HCT116 (cell line): ENCODE data around the gene ANO8. TPM values are rescaled to one million over a fixed set of nuclear protein-coding genes. Genes with fewer than 3 reads are reported as not detected.
A peak's percentile ranks its signal among the peaks of the same experiment; 100 is the strongest.

ENCODE experiments used
- ATAC-seq: fragments of 200-7000 bp; cut with Tn5 transposase; 2 replicates; pipeline ENCODE4 v1.9.1; 2020; ENCODE audit warnings: mild to moderate bottlenecking, moderate library complexity
- BruUV-seq: library from RNA; stranded (reverse); fragments of 400-500 nt; replicated peaks from 2 replicates; lab custom pipeline; 2021; lab: Mats Ljungman, UMichigan
- CTCF ChIA-PET: fragments of 300-600 bp; sonication (Branson Sonifier 250); formaldehyde crosslinking; loops from one replicate; lab custom pipeline; 2021; ENCODE audit warnings: antibody characterized with exemption; lab: Charles Lee
- POLR2A ChIA-PET: fragments of 300-600, 350-600 bp; sonication (Branson Sonifier 250); formaldehyde crosslinking; loops from one replicate; lab custom pipeline; 2021; ENCODE audit warnings: antibody characterized with exemption; lab: Charles Lee
- RAD21 ChIA-PET, 2 experiments: fragments of 300-600 bp; sonication (Branson Sonifier 250); formaldehyde crosslinking; loops; one replicate each; lab custom pipeline; 2023; ENCODE audit warnings: low total read pairs in 2 of 2; ENCODE audit not compliant: uncharacterized antibody in 2 of 2, unreplicated experiment in 2 of 2, low non-redundant PET in 1 of 2; lab: Charles Lee
- DNase-seq: peaks from one replicate; pipeline ENCODE4 v3.0.0-alpha.2; 2010; ENCODE audit warnings: low read depth, low spot score
- H2AFZ ChIP-seq: fragments of 200-600 bp; shearing (Covaris generic), sonication (generic); 2 replicates; pipeline ENCODE4 v1.6.1; 2017; ENCODE audit warnings: low read depth, mixed run types, mixed read lengths, antibody characterized with exemption, low read length; ENCODE audit not compliant: poor library complexity, severe bottlenecking
- H3K27ac ChIP-seq: 2 replicates; pipeline ENCODE4 v1.5.1; 2012; ENCODE audit warnings: low read depth, low read length
- H3K27me3 ChIP-seq: fragments of 200-600 bp; sonication (generic); 2 replicates; pipeline ENCODE4 v1.6.1; 2016; ENCODE audit warnings: mixed run types, low read length, mixed read lengths; ENCODE audit not compliant: insufficient read depth
- H3K36me3 ChIP-seq, 2 experiments: fragments of 200-500 bp in 1 of 2; fragments of 200-600 bp in 1 of 2; sonication (Bioruptor generic) in 1 of 2; sonication (generic) in 1 of 2; 2 replicates each; pipeline versions ENCODE4 v1.5.1 to v1.6.1; 2014 to 2016; ENCODE audit warnings: low read length in 2 of 2, inconsistent platforms in 1 of 2, mixed read lengths in 1 of 2, mixed run types in 1 of 2; ENCODE audit not compliant: insufficient read depth in 2 of 2, control insufficient read depth in 1 of 2
- H3K4me1 ChIP-seq, 2 experiments: fragments of 200-600 bp in 1 of 2; sonication (generic) in 1 of 2; 2 replicates each; pipeline versions ENCODE4 v1.5.1 to v1.6.1; 2012 to 2017; ENCODE audit warnings: low read length in 2 of 2, inconsistent platforms in 1 of 2, mild to moderate bottlenecking in 1 of 2, mixed read lengths in 1 of 2, mixed run types in 1 of 2, moderate library complexity in 1 of 2; ENCODE audit not compliant: insufficient read depth in 2 of 2, control insufficient read depth in 1 of 2
- H3K4me2 ChIP-seq: fragments of 200-600 bp; sonication (generic); 2 replicates; pipeline ENCODE4 v1.6.1; 2017; ENCODE audit warnings: mixed run types, low read length, mixed read lengths
- H3K4me3 ChIP-seq, 2 experiments: fragments of 200-600 bp in 1 of 2; sonication (generic) in 1 of 2; replicated peaks in 1 of 2; 2 replicates each; pipeline ENCODE4 v1.5.1; 2011 to 2016; ENCODE audit warnings: low read length in 2 of 2, control low read depth in 1 of 2, low read depth in 1 of 2, mild to moderate bottlenecking in 1 of 2, mixed read lengths in 1 of 2, mixed run types in 1 of 2
- H3K79me2 ChIP-seq: fragments of 200-600 bp; sonication (generic); 2 replicates; pipeline ENCODE4 v1.6.1; 2017; ENCODE audit warnings: mild to moderate bottlenecking, mixed run types, low read length, moderate library complexity, mixed read lengths; ENCODE audit not compliant: insufficient read depth
- H3K9ac ChIP-seq: fragments of 200-600 bp; sonication (generic); 2 replicates; pipeline ENCODE4 v1.6.1; 2016; ENCODE audit warnings: low read length, mixed read lengths
- H3K9me2 ChIP-seq: fragments of 200-600 bp; sonication (generic), shearing (Covaris generic); 2 replicates; pipeline ENCODE4 v1.6.1; 2017; ENCODE audit warnings: mixed run types, mild to moderate bottlenecking, moderate library complexity; ENCODE audit not compliant: insufficient read depth
- H3K9me3 ChIP-seq, 2 experiments: fragments of 200-500 bp in 1 of 2; fragments of 200-600 bp in 1 of 2; sonication (Bioruptor generic) in 1 of 2; sonication (generic) in 1 of 2; 2 replicates each; pipeline ENCODE4 v1.6.1; 2014 to 2017; ENCODE audit warnings: low read length in 2 of 2, mixed read lengths in 2 of 2, inconsistent platforms in 1 of 2, low read depth in 1 of 2, mild to moderate bottlenecking in 1 of 2, mixed run types in 1 of 2, moderate library complexity in 1 of 2; ENCODE audit not compliant: control insufficient read depth in 1 of 2, insufficient read depth in 1 of 2
- H4K20me1 ChIP-seq: fragments of 200-600 bp; sonication (generic), shearing (Covaris generic); 2 replicates; pipeline ENCODE4 v1.6.1; 2017; ENCODE audit warnings: mixed run types, mild to moderate bottlenecking, moderate library complexity; ENCODE audit not compliant: insufficient read depth
- ATF3 ChIP-seq: IDR thresholded peaks from 2 replicates; pipeline ENCODE4 v1.6.1; 2012
- CBX3 ChIP-seq: IDR thresholded peaks from 2 replicates; pipeline ENCODE4 v1.6.1; 2012; ENCODE audit warnings: low read depth
- CTCF ChIP-seq, 3 experiments: fragments of 200-600 bp in 1 of 3; sonication (generic) in 1 of 3; IDR thresholded peaks in 2 of 3; conservative IDR thresholded peaks in 1 of 3; 2 replicates each; pipeline ENCODE4 v1.5.1; 2012 to 2017; ENCODE audit warnings: low read depth in 2 of 3, low read length in 2 of 3, antibody characterized with exemption in 1 of 3, borderline replicate concordance in 1 of 3, control low read depth in 1 of 3, mild to moderate bottlenecking in 1 of 3, mixed read lengths in 1 of 3, mixed run types in 1 of 3, moderate library complexity in 1 of 3; ENCODE audit not compliant: insufficient read depth in 1 of 3
- EGR1 ChIP-seq: IDR thresholded peaks from 2 replicates; pipeline ENCODE4 v1.6.1; 2012; ENCODE audit warnings: low read depth
- EZH2phosphoT487 ChIP-seq: fragments of 200-600 bp; IDR thresholded peaks from 2 replicates; pipeline ENCODE4 v1.6.1; 2018; ENCODE audit warnings: antibody characterized with exemption, borderline replicate concordance
- FOSL1 ChIP-seq: IDR thresholded peaks from 2 replicates; pipeline ENCODE4 v1.6.1; 2012; ENCODE audit warnings: low read depth
- MAX ChIP-seq: IDR thresholded peaks from 2 replicates; pipeline ENCODE4 v1.6.1; 2012
- POLR2A ChIP-seq: IDR thresholded peaks from 2 replicates; pipeline ENCODE4 v1.7.0; 2011; ENCODE audit warnings: borderline replicate concordance; ENCODE audit not compliant: insufficient read depth, insufficient read length; ENCODE audit errors: extremely low read depth
- POLR2AphosphoS5 ChIP-seq: IDR thresholded peaks from 2 replicates; pipeline ENCODE4 v1.6.1; 2011; ENCODE audit warnings: mild to moderate bottlenecking, low read depth, low read length, moderate library complexity
- RAD21 ChIP-seq: IDR thresholded peaks from 2 replicates; pipeline ENCODE4 v1.6.1; 2012; ENCODE audit warnings: low read depth, mild to moderate bottlenecking
- REST ChIP-seq: IDR thresholded peaks from 2 replicates; pipeline ENCODE4 v1.6.1; 2012; ENCODE audit warnings: low read depth
- SRF ChIP-seq: IDR thresholded peaks from 2 replicates; pipeline ENCODE4 v1.6.1; 2012; ENCODE audit warnings: low read depth
- YY1 ChIP-seq: IDR thresholded peaks from 2 replicates; pipeline ENCODE4 v1.6.1; 2011; ENCODE audit warnings: low read length, low read depth, moderate library complexity, mild to moderate bottlenecking; ENCODE audit not compliant: insufficient replicate concordance; ENCODE audit errors: extremely low read depth
- ZFX ChIP-seq: fragments of 450-650 bp; IDR thresholded peaks from 2 replicates; pipeline ENCODE4 v1.6.1; 2017
- intact Hi-C: fragments of 100-400 bp; cut with micrococcal nuclease; formaldehyde crosslinking; loops from 2 replicates; pipeline ENCODE4 v1.10.0; 2022
- total RNA-seq: library from RNA; stranded (reverse); gene quantifications from one replicate; pipeline ENCODE4 v1.2.1, GENCODE V29; 2021; ENCODE audit not compliant: unreplicated experiment

ANO8 gene
- total RNA-seq, 1 experiment from 2014 or later, result 22.9 TPM

GRCh38 chr19:17307876-17308377, 26.7 kb downstream of the ANO8 start:
- peak overlapping the region; percentile 79 for H3K27ac ChIP-seq
- no peaks in the 10 kb centered on the region for H3K9me2 ChIP-seq
- BruUV-seq, result no TSS peak
- H3K27me3 ChIP-seq, result no peaks in the 10 kb centered on the region
- ChIA-PET RAD21 (interaction anchor here (1.1 to 1.6 kb wide), 2 partner anchors 24 to 26 kb away, joined by 3 to 5 read pairs; no protein-coding TSS in a partner anchor), CTCF (interaction anchor here (1.6 to 1.7 kb wide), 2 partner anchors 15 to 25 kb away, joined by 5 to 8 read pairs; no protein-coding TSS in a partner anchor), POLR2A (interaction anchor here (1.3 to 3.2 kb wide), 5 partner anchors 14 to 112 kb away, joined by 4 to 39 read pairs (median 5); partner anchors contain the start of genes ANO8 and MVB12A)
- H3K4me1 ChIP-seq, result peaks cover 57 to 78% of the 10 kb centered on the region in 2 experiments
- peaks cover 48% of the 10 kb centered on the region for H3K79me2 ChIP-seq
- H3K36me3 ChIP-seq, result no peaks in the 10 kb centered on the region; a peak in 1 of 4 replicates
- H3K4me3 ChIP-seq, result peak overlapping the region; percentile 80 to 98; a peak in 3 of 4 replicates
- TF ChIP-seq YY1 (no peak), EGR1 (no peak), POLR2AphosphoS5 (no peak), FOSL1 (no peak), ZFX (no peak), RAD21 (no peak), EZH2phosphoT487 (no peak), CBX3 (no peak), POLR2A (no peak), CTCF (IDR thresholded peaks at IDR 0.05 in 2 of 3, conservative IDR thresholded peaks at IDR 0.05 in 1 of 3; ENCODE audit: borderline replicate concordance in 1 of 3, insufficient read depth in 1 of 3, low read depth in 2 of 3, low read length in 2 of 3) (no peak), MAX (no peak), SRF (no peak), ATF3 (no peak), REST (no peak)
- peak overlapping the region; percentile 65 for H3K9ac ChIP-seq
- peak overlapping the region; percentile 99 for H3K4me2 ChIP-seq
- H3K9me3 ChIP-seq, result no peaks in the 10 kb centered on the region
- intact Hi-C loops, result loop anchor here (2.0 kb wide), 1 partner anchor 15 kb away; no protein-coding TSS in a partner anchor
- ATAC-seq (no peak), DNase-seq (no peak)
- H2AFZ ChIP-seq, result no peak overlapping the region
- H4K20me1 ChIP-seq, result no peaks in the 10 kb centered on the region
